ENCODE data around the gene BACE2.
"Not testable (repeated sequence)": the region's sequence is repeated elsewhere in the genome, so short reads cannot be mapped to it uniquely, and the experiment has no call there.

The BACE2 gene

GRCh38 chr21:41186755-41187536 is 19.0 kb downstream of the BACE2 start:
- no peaks in the 10 kb centered on the region for H3K27me3 ChIP-seq (ENCODE audit: low read depth, low read length)
- H3K9me3 ChIP-seq (ENCODE audit: control insufficient read depth in 1 of 2, low read length in 2 of 2), result peaks cover 0 to 6% of the 10 kb centered on the region in 2 donors
- no peaks in the 10 kb centered on the region for H3K36me3 ChIP-seq (ENCODE audit: control insufficient read depth in 1 of 2, insufficient read depth in 2 of 2, low read length in 2 of 2)
- H3K4me3 ChIP-seq (ENCODE audit: low read depth in 1 of 2, low read length in 2 of 2), result no peak overlapping the region
- H3K27ac ChIP-seq (ENCODE audit: low read length), result no peak overlapping the region
- H3K4me1 ChIP-seq (ENCODE audit: control insufficient read depth in 1 of 2, insufficient read depth in 2 of 2, low read length in 2 of 2), result no peaks in the 10 kb centered on the region

- H3K36me3 ChIP-seq (ENCODE audit: control insufficient read depth in 1 of 2, insufficient read depth in 2 of 2, low read length in 2 of 2), result no peaks in the 10 kb centered on the region
- peaks cover 0 to 6% of the 10 kb centered on the region in 2 donors for H3K9me3 ChIP-seq (ENCODE audit: control insufficient read depth in 1 of 2, low read length in 2 of 2)
- no peaks in the 10 kb centered on the region for H3K4me1 ChIP-seq (ENCODE audit: control insufficient read depth in 1 of 2, insufficient read depth in 2 of 2, low read length in 2 of 2)
- no peak overlapping the region for H3K27ac ChIP-seq (ENCODE audit: low read length)
- H3K4me3 ChIP-seq (ENCODE audit: low read depth in 1 of 2, low read length in 2 of 2), result no peak overlapping the region
- H3K27me3 ChIP-seq (ENCODE audit: low read depth, low read length), result no peaks in the 10 kb centered on the region
Measured at GRCh38 chr21:41187537-41188025, 19.6 kb downstream of the BACE2 start.

GRCh38 chr21:41188486-41189149 is 20.7 kb downstream of the BACE2 start:
- Histone ChIP-seq H3K27me3 (ENCODE audit: low read depth, low read length) (no peaks in the 10 kb centered on the region), H3K9me3 (ENCODE audit: control insufficient read depth in 1 of 2, low read length in 2 of 2) (peaks cover 0 to 6% of the 10 kb centered on the region in 2 donors), H3K27ac (ENCODE audit: low read length) (no peak overlapping the region), H3K36me3 (ENCODE audit: control insufficient read depth in 1 of 2, insufficient read depth in 2 of 2, low read length in 2 of 2) (no peaks in the 10 kb centered on the region), H3K4me1 (ENCODE audit: control insufficient read depth in 1 of 2, insufficient read depth in 2 of 2, low read length in 2 of 2) (no peaks in the 10 kb centered on the region), H3K4me3 (ENCODE audit: low read depth in 1 of 2, low read length in 2 of 2) (no peak overlapping the region)

- no peaks in the 10 kb centered on the region for H3K36me3 ChIP-seq (ENCODE audit: control insufficient read depth in 1 of 2, insufficient read depth in 2 of 2, low read length in 2 of 2)
- H3K4me1 ChIP-seq (ENCODE audit: control insufficient read depth in 1 of 2, insufficient read depth in 2 of 2, low read length in 2 of 2), result no peaks in the 10 kb centered on the region
- no peaks in the 10 kb centered on the region for H3K27me3 ChIP-seq (ENCODE audit: low read depth, low read length)
- H3K27ac ChIP-seq (ENCODE audit: low read length), result no peak overlapping the region
- peaks cover 0 to 6% of the 10 kb centered on the region in 2 donors for H3K9me3 ChIP-seq (ENCODE audit: control insufficient read depth in 1 of 2, low read length in 2 of 2)
- no peak overlapping the region for H3K4me3 ChIP-seq (ENCODE audit: low read depth in 1 of 2, low read length in 2 of 2)
Measured at GRCh38 chr21:41189150-41189745, 21.3 kb downstream of the BACE2 start.

GRCh38 chr21:41192552-41192951 is 24.6 kb downstream of the BACE2 start:
- H3K4me3 ChIP-seq (ENCODE audit: low read depth in 1 of 2, low read length in 2 of 2); H3K36me3 ChIP-seq (ENCODE audit: control insufficient read depth in 1 of 2, insufficient read depth in 2 of 2, low read length in 2 of 2); H3K9me3 ChIP-seq (ENCODE audit: control insufficient read depth in 1 of 2, low read length in 2 of 2); H3K27ac ChIP-seq (ENCODE audit: low read length); H3K27me3 ChIP-seq (ENCODE audit: low read depth, low read length); H3K4me1 ChIP-seq (ENCODE audit: control insufficient read depth in 1 of 2, insufficient read depth in 2 of 2, low read length in 2 of 2): not testable (repeated sequence)

- Histone ChIP-seq H3K4me1 (ENCODE audit: control insufficient read depth in 1 of 2, insufficient read depth in 2 of 2, low read length in 2 of 2) (no peaks in the 10 kb centered on the region), H3K9me3 (ENCODE audit: control insufficient read depth in 1 of 2, low read length in 2 of 2) (no peaks in the 10 kb centered on the region), H3K27ac (ENCODE audit: low read length) (no peak overlapping the region), H3K27me3 (ENCODE audit: low read depth, low read length) (no peaks in the 10 kb centered on the region), H3K36me3 (ENCODE audit: control insufficient read depth in 1 of 2, insufficient read depth in 2 of 2, low read length in 2 of 2) (no peaks in the 10 kb centered on the region), H3K4me3 (ENCODE audit: low read depth in 1 of 2, low read length in 2 of 2) (no peak overlapping the region)
Measured at GRCh38 chr21:41195311-41195710, 27.4 kb downstream of the BACE2 start.

GRCh38 chr21:41196993-41197392 is 29.0 kb downstream of the BACE2 start:
- Histone ChIP-seq H3K4me3 (ENCODE audit: low read depth in 1 of 2, low read length in 2 of 2) (no peak overlapping the region), H3K27ac (ENCODE audit: low read length) (no peak overlapping the region), H3K4me1 (ENCODE audit: control insufficient read depth in 1 of 2, insufficient read depth in 2 of 2, low read length in 2 of 2) (no peaks in the 10 kb centered on the region), H3K27me3 (ENCODE audit: low read depth, low read length) (no peaks in the 10 kb centered on the region), H3K36me3 (ENCODE audit: control insufficient read depth in 1 of 2, insufficient read depth in 2 of 2, low read length in 2 of 2) (no peaks in the 10 kb centered on the region), H3K9me3 (ENCODE audit: control insufficient read depth in 1 of 2, low read length in 2 of 2) (no peaks in the 10 kb centered on the region)

- H3K9me3 ChIP-seq (ENCODE audit: control insufficient read depth in 1 of 2, low read length in 2 of 2), result no peaks in the 10 kb centered on the region
- no peaks in the 10 kb centered on the region for H3K4me1 ChIP-seq (ENCODE audit: control insufficient read depth in 1 of 2, insufficient read depth in 2 of 2, low read length in 2 of 2)
- H3K4me3 ChIP-seq (ENCODE audit: low read depth in 1 of 2, low read length in 2 of 2), result no peak overlapping the region
- no peaks in the 10 kb centered on the region for H3K27me3 ChIP-seq (ENCODE audit: low read depth, low read length)
- no peak overlapping the region for H3K27ac ChIP-seq (ENCODE audit: low read length)
- no peaks in the 10 kb centered on the region for H3K36me3 ChIP-seq (ENCODE audit: control insufficient read depth in 1 of 2, insufficient read depth in 2 of 2, low read length in 2 of 2)
Measured at GRCh38 chr21:41197582-41197981, 29.6 kb downstream of the BACE2 start.

GRCh38 chr21:41198647-41199046 is 30.7 kb downstream of the BACE2 start:
- not testable (repeated sequence) for H3K27me3 ChIP-seq (ENCODE audit: low read depth, low read length); H3K4me3 ChIP-seq (ENCODE audit: low read depth in 1 of 2, low read length in 2 of 2); H3K9me3 ChIP-seq (ENCODE audit: control insufficient read depth in 1 of 2, low read length in 2 of 2); H3K36me3 ChIP-seq (ENCODE audit: control insufficient read depth in 1 of 2, insufficient read depth in 2 of 2, low read length in 2 of 2); H3K27ac ChIP-seq (ENCODE audit: low read length); H3K4me1 ChIP-seq (ENCODE audit: control insufficient read depth in 1 of 2, insufficient read depth in 2 of 2, low read length in 2 of 2)

GRCh38 chr21:41199123-41199522 is 31.2 kb downstream of the BACE2 start:
- Histone ChIP-seq H3K4me3 (ENCODE audit: low read depth in 1 of 2, low read length in 2 of 2) (no peak overlapping the region), H3K9me3 (ENCODE audit: control insufficient read depth in 1 of 2, low read length in 2 of 2) (no peaks in the 10 kb centered on the region), H3K27me3 (ENCODE audit: low read depth, low read length) (no peaks in the 10 kb centered on the region), H3K4me1 (ENCODE audit: control insufficient read depth in 1 of 2, insufficient read depth in 2 of 2, low read length in 2 of 2) (no peaks in the 10 kb centered on the region), H3K27ac (ENCODE audit: low read length) (no peak overlapping the region), H3K36me3 (ENCODE audit: control insufficient read depth in 1 of 2, insufficient read depth in 2 of 2, low read length in 2 of 2) (no peaks in the 10 kb centered on the region)

- Histone ChIP-seq H3K9me3 (ENCODE audit: control insufficient read depth in 1 of 2, low read length in 2 of 2) (no peaks in the 10 kb centered on the region), H3K4me3 (ENCODE audit: low read depth in 1 of 2, low read length in 2 of 2) (no peak overlapping the region), H3K27ac (ENCODE audit: low read length) (no peak overlapping the region), H3K36me3 (ENCODE audit: control insufficient read depth in 1 of 2, insufficient read depth in 2 of 2, low read length in 2 of 2) (no peaks in the 10 kb centered on the region), H3K27me3 (ENCODE audit: low read depth, low read length) (no peaks in the 10 kb centered on the region), H3K4me1 (ENCODE audit: control insufficient read depth in 1 of 2, insufficient read depth in 2 of 2, low read length in 2 of 2) (no peaks in the 10 kb centered on the region)
Measured at GRCh38 chr21:41199588-41199987, 31.6 kb downstream of the BACE2 start.
